Esophagus squamous epithelium (tissue), 4 donors: ENCODE results near the gene IRX3.

Source experiments
- POLR2A ChIP-seq, 4 donors: fragments of 450-650 bp; IDR thresholded peaks; one replicate each; pipeline ENCODE4 v1.6.1; 2017; ENCODE audit warnings: antibody characterized with exemption in 4 of 4, mild to moderate bottlenecking in 4 of 4, moderate library complexity in 3 of 4
- TF ChIP-seq, protein P1 (sequence below), 6 experiments: fragments of 450-650 bp in 4 of 6; fragments of 200-600 bp in 2 of 6; sonication (generic) in 2 of 6; IDR thresholded peaks; one replicate each; pipeline ENCODE4 v1.5.1; 2016 to 2019; ENCODE audit warnings: antibody characterized with exemption in 6 of 6, mild to moderate bottlenecking in 4 of 6, moderate library complexity in 4 of 6

DNA sequence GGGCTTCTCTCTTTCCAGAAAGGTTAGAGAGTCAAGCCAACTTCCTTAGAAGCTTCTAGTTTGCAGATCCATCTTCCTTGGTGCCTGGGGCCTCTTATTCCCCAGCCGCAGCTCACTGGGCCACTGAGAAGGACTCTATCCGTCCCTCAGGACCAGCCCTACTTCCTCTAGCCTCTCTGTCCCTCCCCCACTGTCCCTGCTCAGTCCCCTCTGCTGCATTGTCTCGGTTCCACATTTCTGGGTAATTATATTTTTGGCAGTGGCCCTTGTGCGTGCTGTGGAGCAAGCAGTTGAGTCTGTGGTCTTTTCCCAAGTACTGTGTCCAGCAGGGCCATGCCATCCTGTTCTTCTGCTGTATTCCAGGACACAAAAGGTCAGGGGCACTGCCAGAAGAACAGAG, 17.8 kb downstream of the IRX3 start:
- TF ChIP-seq, protein P1, sequence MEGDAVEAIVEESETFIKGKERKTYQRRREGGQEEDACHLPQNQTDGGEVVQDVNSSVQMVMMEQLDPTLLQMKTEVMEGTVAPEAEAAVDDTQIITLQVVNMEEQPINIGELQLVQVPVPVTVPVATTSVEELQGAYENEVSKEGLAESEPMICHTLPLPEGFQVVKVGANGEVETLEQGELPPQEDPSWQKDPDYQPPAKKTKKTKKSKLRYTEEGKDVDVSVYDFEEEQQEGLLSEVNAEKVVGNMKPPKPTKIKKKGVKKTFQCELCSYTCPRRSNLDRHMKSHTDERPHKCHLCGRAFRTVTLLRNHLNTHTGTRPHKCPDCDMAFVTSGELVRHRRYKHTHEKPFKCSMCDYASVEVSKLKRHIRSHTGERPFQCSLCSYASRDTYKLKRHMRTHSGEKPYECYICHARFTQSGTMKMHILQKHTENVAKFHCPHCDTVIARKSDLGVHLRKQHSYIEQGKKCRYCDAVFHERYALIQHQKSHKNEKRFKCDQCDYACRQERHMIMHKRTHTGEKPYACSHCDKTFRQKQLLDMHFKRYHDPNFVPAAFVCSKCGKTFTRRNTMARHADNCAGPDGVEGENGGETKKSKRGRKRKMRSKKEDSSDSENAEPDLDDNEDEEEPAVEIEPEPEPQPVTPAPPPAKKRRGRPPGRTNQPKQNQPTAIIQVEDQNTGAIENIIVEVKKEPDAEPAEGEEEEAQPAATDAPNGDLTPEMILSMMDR (IDR thresholded peaks at IDR 0.05), result no peak
- TF ChIP-seq POLR2A (IDR thresholded peaks at IDR 0.05), result no peak
